K562 (cell line): ENCODE data around the gene SLBP. TPM values are rescaled to one million over a fixed set of nuclear protein-coding genes. Genes with fewer than 3 reads are reported as not detected.
A peak's percentile ranks its signal among the peaks of the same experiment; 100 is the strongest.

Source experiments
- ATAC-seq: fragments of 200-7000 bp; cut with Tn5 transposase; 3 replicates; pipeline ENCODE4 v1.9.1; 2020; ENCODE audit warnings: moderate library complexity
- BruUV-seq: library from RNA; stranded (reverse); fragments of 400-500 nt; replicated peaks from 2 replicates; lab custom pipeline; 2021; lab: Mats Ljungman, UMichigan
- CTCF ChIA-PET: fragments of 300-600 bp; formaldehyde crosslinking; extraction: SDS; loops from one replicate; lab custom pipeline; 2021; ENCODE audit warnings: low intra/inter-chr PET ratio; lab: Yijun Ruan, JAX
- POLR2A ChIA-PET: fragments of 300-600, 350-650 bp; sonication (Branson Sonifier 250); formaldehyde crosslinking; extraction: SDS; loops from one replicate; lab custom pipeline; 2021; ENCODE audit warnings: antibody characterized with exemption, inconsistent platforms; lab: Yijun Ruan, JAX
- DNase-seq, 4 experiments: peaks; one replicate each; pipeline versions ENCODE4 v3.0.0 to v3.0.0-alpha.2; 2011 to 2018; ENCODE audit warnings: low spot score in 3 of 4, mixed read lengths in 3 of 4; ENCODE audit errors: extremely low read depth in 1 of 4
- FAIRE-seq: peaks from 2 replicates; lab custom pipeline; 2011; peaks lifted over from hg19 to GRCh38; lab: Jason Lieb, UNC
- H2AFZ ChIP-seq: 2 replicates; pipeline ENCODE4 v1.6.0; 2011; ENCODE audit warnings: low read depth, low read length, control low read depth, inconsistent platforms
- H3K27ac ChIP-seq: fragments of 200-600 bp; 3 replicates; pipeline ENCODE4 v1.8.0; 2011; ENCODE audit warnings: low read depth, mild to moderate bottlenecking, control low read depth, inconsistent platforms, low read length, moderate library complexity, mixed read lengths; ENCODE audit errors: extremely low read depth
- H3K27me3 ChIP-seq, 2 experiments: fragments of 300-600 bp in 1 of 2; 2 replicates in 1 of 2; 3 replicates in 1 of 2; pipeline versions ENCODE4 v1.6.0 to v1.8.0; 2011; ENCODE audit warnings: inconsistent platforms in 2 of 2, low read length in 2 of 2, mild to moderate bottlenecking in 1 of 2, mixed read lengths in 1 of 2, moderate library complexity in 1 of 2; ENCODE audit not compliant: control insufficient read depth in 2 of 2, insufficient read depth in 2 of 2
- H3K36me3 ChIP-seq: fragments of 300-600 bp; 3 replicates; pipeline ENCODE4 v1.8.0; 2011; ENCODE audit warnings: mild to moderate bottlenecking, low read length, inconsistent platforms; ENCODE audit not compliant: control insufficient read depth, insufficient read depth
- H3K4me1 ChIP-seq, 2 experiments: fragments of 200-600 bp in 1 of 2; replicated peaks in 1 of 2; 2 replicates in 1 of 2; 3 replicates in 1 of 2; pipeline versions ENCODE4 v1.5.1 to v1.8.0; 2011; ENCODE audit warnings: inconsistent platforms in 2 of 2, low read length in 2 of 2, mild to moderate bottlenecking in 1 of 2, mixed read lengths in 1 of 2, moderate library complexity in 1 of 2; ENCODE audit not compliant: control insufficient read depth in 2 of 2, insufficient read depth in 2 of 2
- H3K4me2 ChIP-seq: 2 replicates; pipeline ENCODE4 v1.6.1; 2011; ENCODE audit warnings: low read length, control low read depth, inconsistent platforms, mixed read lengths; ENCODE audit not compliant: insufficient read depth
- H3K4me3 ChIP-seq: fragments of 200-600 bp; sonication (generic), shearing (Covaris generic); 2 replicates; pipeline ENCODE4 v1.5.1; 2016; ENCODE audit warnings: control low read depth, inconsistent platforms
- H3K79me2 ChIP-seq: fragments of 200-600 bp; 3 replicates; pipeline ENCODE4 v1.8.0; 2011; ENCODE audit warnings: low read length, inconsistent platforms; ENCODE audit not compliant: control insufficient read depth, insufficient read depth
- H3K9ac ChIP-seq, 2 experiments: 2 replicates each; pipeline versions ENCODE4 v1.6.0 to v1.6.1; 2011; ENCODE audit warnings: low read depth in 2 of 2, low read length in 2 of 2, control low read depth in 1 of 2, inconsistent platforms in 1 of 2, mild to moderate bottlenecking in 1 of 2, mixed read lengths in 1 of 2; ENCODE audit not compliant: insufficient read depth in 1 of 2
- H3K9me1 ChIP-seq: one replicate; pipeline ENCODE4 v1.6.0; 2011; ENCODE audit warnings: inconsistent platforms, mild to moderate bottlenecking, low read length, moderate library complexity; ENCODE audit not compliant: control insufficient read depth, insufficient read depth
- H3K9me3 ChIP-seq: replicated peaks from 2 replicates; pipeline ENCODE4 v1.5.1; 2011; ENCODE audit warnings: low read depth, low read length, inconsistent platforms; ENCODE audit not compliant: control insufficient read depth, insufficient read depth
- H4K20me1 ChIP-seq: replicated peaks from 2 replicates; pipeline ENCODE4 v1.6.1; 2011; ENCODE audit warnings: low read length, inconsistent platforms, mixed read lengths; ENCODE audit not compliant: control insufficient read depth, insufficient read depth
- CREM ChIP-seq: IDR thresholded peaks from 2 replicates; pipeline ENCODE4 v1.6.1; 2014; ENCODE audit warnings: antibody characterized with exemption, low read depth
- ELF4 ChIP-seq: fragments of 450-650 bp; formaldehyde crosslinking; IDR thresholded peaks from 2 replicates; pipeline ENCODE4 v1.4.0; 2022; ENCODE audit warnings: missing genetic modification characterization
- EWSR1 ChIP-seq: fragments of 450-650 bp; IDR thresholded peaks from 2 replicates; pipeline ENCODE4 v1.6.1; 2018; ENCODE audit warnings: borderline replicate concordance, mild to moderate bottlenecking, low read depth, moderate library complexity; ENCODE audit not compliant: partially characterized antibody
- HNRNPH1 ChIP-seq: fragments of 200-400 bp; formaldehyde crosslinking; optimal IDR thresholded peaks from 2 replicates; pipeline ENCODE3; 2017; ENCODE audit warnings: low read depth, mild to moderate bottlenecking, low read length, moderate library complexity
- HNRNPL ChIP-seq: fragments of 200-400 bp; formaldehyde crosslinking; IDR thresholded peaks from 2 replicates; pipeline ENCODE4 v1.6.1; 2017; ENCODE audit warnings: low read depth, mild to moderate bottlenecking, low read length
- IFI16 ChIP-seq: fragments of 250-450 bp; sonication (Bioruptor Pico); IDR thresholded peaks from 2 replicates; pipeline ENCODE4 v2.1.2; 2022; ENCODE audit warnings: mild to moderate bottlenecking, inconsistent platforms
- JUND ChIP-seq, 2 experiments: IDR thresholded peaks; 2 replicates in 1 of 2; 3 replicates in 1 of 2; pipeline ENCODE4 v1.6.1; 2011; ENCODE audit warnings: borderline replicate concordance in 2 of 2, low read depth in 2 of 2, low read length in 2 of 2, improper control_type of control experiment in 1 of 2, missing biosample characterization in 1 of 2, missing genetic modification characterization in 1 of 2, missing genetic modification reagents in 1 of 2
- KDM1A ChIP-seq, 2 experiments: fragments of 450-650 bp; IDR thresholded peaks; 2 replicates each; pipeline ENCODE4 v1.6.1; 2016; ENCODE audit warnings: mild to moderate bottlenecking in 2 of 2
- PRMT5 ChIP-seq: sonication (generic); formaldehyde crosslinking; IDR thresholded peaks from 2 replicates; pipeline ENCODE4 v1.5.0; 2020; ENCODE audit warnings: missing genetic modification reagents
- RAD21 ChIP-seq, 2 experiments: fragments of 250-450 bp in 1 of 2; fragments of 450-650 bp in 1 of 2; sonication (Bioruptor Pico) in 1 of 2; formaldehyde crosslinking in 1 of 2; IDR thresholded peaks in 1 of 2; conservative IDR thresholded peaks in 1 of 2; 2 replicates each; pipeline versions ENCODE4 v1.4.0 to v1.8.0; 2020 to 2022; ENCODE audit warnings: mild to moderate bottlenecking in 2 of 2, moderate library complexity in 1 of 2
- SAFB ChIP-seq: fragments of 200-400 bp; formaldehyde crosslinking; IDR thresholded peaks from 2 replicates; pipeline ENCODE4 v1.6.1; 2017; ENCODE audit warnings: low read depth, low read length, borderline replicate concordance
- SIX5 ChIP-seq, 2 experiments: IDR thresholded peaks; 2 replicates each; pipeline ENCODE4 v1.6.1; 2011; ENCODE audit warnings: low read length in 2 of 2, borderline replicate concordance in 1 of 2, low read depth in 1 of 2, mild to moderate bottlenecking in 1 of 2, moderate library complexity in 1 of 2; ENCODE audit not compliant: insufficient read depth in 1 of 2
- TEAD2 ChIP-seq: fragments of 450-650 bp; IDR thresholded peaks from 2 replicates; pipeline ENCODE4 v1.6.1; 2016; ENCODE audit warnings: missing genetic modification characterization, control low read depth, missing compliant biosample characterization
- XRCC5 ChIP-seq: fragments of 200-400 bp; formaldehyde crosslinking; IDR thresholded peaks from 2 replicates; pipeline ENCODE4 v1.6.1; 2017; ENCODE audit warnings: low read depth, mild to moderate bottlenecking, low read length
- ZFP36 ChIP-seq: fragments of 150-350 bp; IDR thresholded peaks from 2 replicates; pipeline ENCODE4 v1.6.1; 2018; ENCODE audit warnings: low read length, low read depth; ENCODE audit not compliant: partially characterized antibody
- ZNF3 ChIP-seq: fragments of 250-450 bp; sonication (Bioruptor Pico); IDR thresholded peaks from 2 replicates; pipeline ENCODE4 v1.5.0; 2021; ENCODE audit warnings: mild to moderate bottlenecking, moderate library complexity
- WGBS: fragments of 100-300 bp; shearing (Covaris generic); methylation state at CpG from one replicate; pipeline ENCODE4 v1.1.6; 2016; ENCODE audit warnings: low coverage, mixed read lengths; ENCODE audit not compliant: insufficient coverage; ENCODE audit errors: missing lambda C conversion rate; 5-methylcytosine and 5-hydroxymethylcytosine counted together
- in situ Hi-C: fragments of 300-500 bp; cut with MboI; formaldehyde crosslinking; loops from 4 replicates; pipeline ENCODE4 v1.15.0; 2018; ENCODE audit warnings: inconsistent platforms, mixed read lengths
- intact Hi-C: fragments of 100-400 bp; cut with micrococcal nuclease; formaldehyde crosslinking; loops from 2 replicates; pipeline ENCODE4 v1.14.2; 2022
- polyA plus RNA-seq, 8 experiments: library from polyadenylated mRNA; depleted of rRNA in 4 of 8; stranded (reverse) in 5 of 8; unstranded in 3 of 8; fragments of >200 nt; fragmentation: Nextera tagmentation in 2 of 8; fragmentation: Illumina TruSeq in 1 of 8; extraction: Ambion mirVana in 2 of 8; extraction: Trizol in 1 of 8; gene quantifications; 2 replicates each; pipeline versions ENCODE4 v1.2.1 to v1.2.3, GENCODE V29; 2011 to 2014; ENCODE audit warnings: inconsistent platforms in 1 of 8, missing spikeins in 1 of 8
- total RNA-seq, 7 experiments: library from RNA; depleted of rRNA in 6 of 7; stranded (reverse); fragments of >200 nt in 6 of 7; fragmentation: Illumina TruSeq in 2 of 7; extraction: Trizol in 2 of 7; gene quantifications; 2 replicates each; pipeline versions ENCODE4 v1.2.1 to v1.2.3, GENCODE V29; 2011 to 2021; ENCODE audit warnings: low replicate concordance in 1 of 7
- TF ChIP-seq, protein P1 (sequence below): fragments of 250-450 bp; sonication (Bioruptor Pico); IDR thresholded peaks from 2 replicates; pipeline ENCODE4 v1.5.0; 2021; ENCODE audit warnings: mild to moderate bottlenecking, moderate library complexity

Gene SLBP
- total and polyA plus RNA-seq, 9 of the 15 experiments (the other 6 are each of a cell fraction or from before 2014, with no cell fraction given), result 49.4 to 221 (median 162) TPM

GRCh38 chr4:1661695-1662094, 50.4 kb downstream of the SLBP start:
- Histone ChIP-seq H3K4me1 (peaks cover 0 to 27% of the 10 kb centered on the region in 2 experiments; a peak in 2 of 5 replicates), H3K9me3 (no peaks in the 10 kb centered on the region), H3K9me1 (no peaks in the 10 kb centered on the region), H2AFZ (peak overlapping the region; percentile 74; the same call in 1 of the 2 replicates), H4K20me1 (no peaks in the 10 kb centered on the region), H3K27ac (no peak overlapping the region; the same call in 2 of the 3 replicates), H3K4me3 (no peak overlapping the region), H3K9ac (0 out of 4 replicates have a peak overlapping the region, but pooled peaks of 1 of the 2 experiments have one; percentile 17), H3K4me2 (no peak overlapping the region), H3K79me2 (no peaks in the 10 kb centered on the region), H3K27me3 (no peaks in the 10 kb centered on the region), H3K36me3 (no peaks in the 10 kb centered on the region)
- ATAC-seq (peak; percentile 75), FAIRE-seq (peak; percentile 57), DNase-seq (peak in 2 of 4 experiments; percentile 40 to 48)
- ChIA-PET CTCF (interaction anchor here (0.7 kb wide), 1 partner anchor 67 kb away, joined by 3 read pairs; no protein-coding TSS in a partner anchor), POLR2A (interaction anchor here (0.6 kb wide), 2 partner anchors 22 to 67 kb away, joined by 3 read pairs; no protein-coding TSS in a partner anchor)
- WGBS, result 48% methylated on average over 14 of the region's 14 CpGs
- intact Hi-C loops (loop anchor here (2.0 kb wide), 1 partner anchor 65 kb away; no protein-coding TSS in a partner anchor), in situ Hi-C loops (no loop called here)
- no TSS peak for BruUV-seq
- TF ChIP-seq HNRNPL (no peak), HNRNPH1 (no peak), PRMT5 (no peak), IFI16 (CRISPR knock-in tag) (no peak), XRCC5 (no peak), CREM (peak; percentile 58), EWSR1 (no peak), SIX5 (IDR thresholded peaks at IDR 0.05; ENCODE audit: borderline replicate concordance in 1 of 2, insufficient read depth in 1 of 2, low read depth in 1 of 2, low read length in 2 of 2) (no peak), KDM1A (IDR thresholded peaks at IDR 0.05) (no peak), JUND (IDR thresholded peaks at IDR 0.05; ENCODE audit: borderline replicate concordance, low read depth, low read length) (no peak), JUND (tag; IDR thresholded peaks at IDR 0.05; ENCODE audit: borderline replicate concordance, low read depth, low read length) (no peak), ZFP36 (no peak), ZNF3 (CRISPR knock-in tag) (no peak), RAD21 (CRISPR knock-in tag; conservative IDR thresholded peaks at IDR 0.05 in 1 of 2, IDR thresholded peaks at IDR 0.05 in 1 of 2) (peak in 1 of 2 experiments; percentile 34; a peak in 1 of 4 replicates), ELF4 (CRISPR knock-in tag) (no peak), TEAD2 (no peak), SAFB (no peak)
- TF ChIP-seq, protein P1, sequence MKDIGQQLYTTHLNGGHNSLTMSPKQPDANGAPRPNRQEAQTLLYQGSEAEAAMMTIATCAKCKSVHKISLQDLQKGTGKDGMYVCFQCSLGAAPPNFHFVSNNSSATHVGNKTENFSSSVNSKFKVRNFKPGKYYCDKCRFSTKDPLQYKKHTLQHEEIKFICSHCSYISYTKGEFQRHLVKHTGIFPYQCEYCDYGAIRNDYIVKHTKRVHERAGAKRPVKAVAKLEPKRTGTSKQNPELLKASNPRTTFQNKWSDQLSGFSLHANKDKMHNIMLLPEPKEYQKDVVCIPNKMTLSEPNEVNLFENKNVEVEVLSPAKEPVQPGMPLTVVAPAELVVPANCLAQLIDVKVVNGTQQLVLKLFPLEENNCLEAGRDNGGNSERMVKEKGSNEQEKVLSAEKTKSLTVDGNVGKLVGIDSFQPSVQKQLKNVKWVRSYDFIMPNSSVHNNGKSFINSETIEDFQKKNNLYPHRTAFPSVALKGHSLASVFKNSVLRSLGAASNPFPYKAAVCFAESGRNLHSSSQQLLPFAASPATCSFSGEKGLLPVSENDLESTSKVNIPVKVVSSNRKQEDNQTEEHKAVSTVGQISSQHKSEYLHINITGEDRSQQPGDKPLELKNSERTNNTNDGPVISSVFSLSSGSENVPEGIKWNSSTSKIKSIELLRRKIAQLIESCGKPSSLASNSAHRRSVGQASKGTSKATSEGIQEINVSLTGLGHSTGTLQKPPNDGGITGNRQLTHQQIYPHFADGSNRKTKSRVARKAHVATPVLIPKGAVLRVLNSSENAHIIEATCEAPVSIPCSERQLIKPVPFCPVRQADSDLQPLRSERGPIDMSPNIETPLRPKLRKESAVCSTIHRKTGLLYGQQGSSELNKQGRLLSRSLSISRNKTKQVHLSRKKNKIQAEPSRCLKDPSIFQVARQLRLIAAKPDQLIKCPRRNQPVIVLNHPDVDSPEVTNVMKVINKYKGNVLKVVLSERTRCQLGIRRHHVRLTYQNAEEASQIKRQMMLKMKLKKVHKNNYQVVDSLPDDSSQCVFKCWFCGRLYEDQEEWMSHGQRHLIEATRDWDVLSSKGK (CRISPR knock-in tag), result no peak
